ENCODE measurements around the gene PHF3.

DNA sequence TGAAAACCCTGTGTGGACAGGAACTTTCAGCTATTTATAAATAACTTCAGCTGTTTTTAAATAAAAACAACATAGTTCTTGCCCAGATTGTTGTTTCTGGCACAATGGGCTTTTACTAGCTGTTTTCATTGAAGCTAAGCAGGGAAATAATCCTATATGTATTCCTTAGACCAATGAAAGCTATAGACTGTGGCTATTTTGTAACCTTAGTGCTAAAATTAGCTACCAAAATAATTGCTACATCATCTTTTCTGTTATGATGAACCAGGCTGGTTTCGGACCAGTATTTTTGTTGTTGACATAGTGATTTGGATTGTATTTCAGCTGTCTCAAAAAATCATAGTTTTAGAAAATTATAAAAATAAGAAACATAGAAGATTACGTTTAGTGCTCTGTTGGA lies 13.7 kb downstream of the PHF3 start:
- no peak for TF ChIP-seq CTCF (IDR thresholded peaks at IDR 0.05)
- TF ChIP-seq POLR2A (IDR thresholded peaks at IDR 0.05), result no peak

All from breast epithelium (tissue), 3 donors.